Sigmoid colon (tissue), 4 donors: ENCODE results near the gene PVALB.

Experiments used
- EP300 ChIP-seq, 4 donors: sonication (generic); formaldehyde crosslinking; IDR thresholded peaks; one replicate each; pipeline ENCODE4 v1.6.1; 2017; ENCODE audit warnings: antibody characterized with exemption in 4 of 4
- TF ChIP-seq, protein P1 (sequence below), 4 experiments: fragments of 450-650 bp in 3 of 4; fragments of 200-600 bp in 1 of 4; IDR thresholded peaks; one replicate each; pipeline ENCODE4 v1.5.1; 2016 to 2019; ENCODE audit warnings: antibody characterized with exemption in 4 of 4, mild to moderate bottlenecking in 3 of 4, moderate library complexity in 2 of 4

GRCh38 chr22:36797374-36797773 lies 19.5 kb downstream of the PVALB start:
- TF ChIP-seq, protein P1, sequence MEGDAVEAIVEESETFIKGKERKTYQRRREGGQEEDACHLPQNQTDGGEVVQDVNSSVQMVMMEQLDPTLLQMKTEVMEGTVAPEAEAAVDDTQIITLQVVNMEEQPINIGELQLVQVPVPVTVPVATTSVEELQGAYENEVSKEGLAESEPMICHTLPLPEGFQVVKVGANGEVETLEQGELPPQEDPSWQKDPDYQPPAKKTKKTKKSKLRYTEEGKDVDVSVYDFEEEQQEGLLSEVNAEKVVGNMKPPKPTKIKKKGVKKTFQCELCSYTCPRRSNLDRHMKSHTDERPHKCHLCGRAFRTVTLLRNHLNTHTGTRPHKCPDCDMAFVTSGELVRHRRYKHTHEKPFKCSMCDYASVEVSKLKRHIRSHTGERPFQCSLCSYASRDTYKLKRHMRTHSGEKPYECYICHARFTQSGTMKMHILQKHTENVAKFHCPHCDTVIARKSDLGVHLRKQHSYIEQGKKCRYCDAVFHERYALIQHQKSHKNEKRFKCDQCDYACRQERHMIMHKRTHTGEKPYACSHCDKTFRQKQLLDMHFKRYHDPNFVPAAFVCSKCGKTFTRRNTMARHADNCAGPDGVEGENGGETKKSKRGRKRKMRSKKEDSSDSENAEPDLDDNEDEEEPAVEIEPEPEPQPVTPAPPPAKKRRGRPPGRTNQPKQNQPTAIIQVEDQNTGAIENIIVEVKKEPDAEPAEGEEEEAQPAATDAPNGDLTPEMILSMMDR (IDR thresholded peaks at IDR 0.05): no peak
- no peak for TF ChIP-seq EP300 (IDR thresholded peaks at IDR 0.05)
